Caco-2 (cell line): ENCODE data around the gene FNDC3A. TPM values are rescaled to one million over a fixed set of nuclear protein-coding genes. Genes with fewer than 3 reads are reported as not detected.

ENCODE experiments used
- BruUV-seq: library from RNA; stranded (reverse); fragments of 400-500 nt; replicated peaks from 2 replicates; lab custom pipeline; 2021; lab: Mats Ljungman, UMichigan
- CTCF ChIA-PET: fragments of 300-600 bp; sonication (Branson Sonifier 250); formaldehyde crosslinking; loops from one replicate; lab custom pipeline; 2022; ENCODE audit warnings: antibody characterized with exemption; lab: Charles Lee
- POLR2A ChIA-PET: fragments of 300-600 bp; sonication (Branson Sonifier 250); formaldehyde crosslinking; loops from one replicate; lab custom pipeline; 2022; ENCODE audit warnings: antibody characterized with exemption; lab: Charles Lee
- DNase-seq, 2 experiments: peaks; one replicate each; pipeline versions ENCODE4 v3.0.0 to v3.0.0-alpha.2; 2020 to 2022
- H3K27me3 ChIP-seq: replicated peaks from 2 replicates; pipeline ENCODE4 v1.6.0; 2011; ENCODE audit warnings: low read length; ENCODE audit not compliant: control insufficient read depth, insufficient read depth
- H3K36me3 ChIP-seq: 2 replicates; pipeline ENCODE4 v1.5.1; 2011; ENCODE audit warnings: low read length; ENCODE audit not compliant: control insufficient read depth, insufficient read depth
- H3K4me1 ChIP-seq: fragments of 250-450 bp; sonication (Bioruptor Pico); 2 replicates; pipeline ENCODE4 v1.5.1; 2020; ENCODE audit warnings: mild to moderate bottlenecking
- H3K4me3 ChIP-seq: 2 replicates; pipeline ENCODE4 v1.5.1; 2011; ENCODE audit warnings: low read depth, mild to moderate bottlenecking, control low read depth, low read length
- H3K9me3 ChIP-seq: fragments of 250-450 bp; sonication (Bioruptor Pico); 2 replicates; pipeline ENCODE4 v1.5.1; 2020; ENCODE audit warnings: mild to moderate bottlenecking, moderate library complexity
- H3K27ac Mint-ChIP-seq: one replicate; pipeline ENCODE4 v1.8.0; 2022; ENCODE audit warnings: mixed read lengths; ENCODE audit not compliant: unreplicated experiment
- H3K27me3 Mint-ChIP-seq: one replicate; pipeline ENCODE4 v1.8.0; 2022; ENCODE audit warnings: mixed read lengths; ENCODE audit not compliant: insufficient read depth, unreplicated experiment
- H3K36me3 Mint-ChIP-seq: one replicate; pipeline ENCODE4 v1.8.0; 2022; ENCODE audit warnings: mild to moderate bottlenecking, mixed read lengths; ENCODE audit not compliant: insufficient read depth, unreplicated experiment
- H3K4me1 Mint-ChIP-seq: one replicate; pipeline ENCODE4 v1.8.0; 2022; ENCODE audit warnings: low read depth, mixed read lengths; ENCODE audit not compliant: unreplicated experiment
- H3K4me3 Mint-ChIP-seq: one replicate; pipeline ENCODE4 v1.8.0; 2022; ENCODE audit warnings: mild to moderate bottlenecking, moderate library complexity, mixed read lengths; ENCODE audit not compliant: unreplicated experiment
- H3K9me3 Mint-ChIP-seq: one replicate; pipeline ENCODE4 v1.8.0; 2022; ENCODE audit warnings: mixed read lengths; ENCODE audit not compliant: unreplicated experiment
- CTCF ChIP-seq, 2 experiments: fragments of 200-600 bp in 1 of 2; IDR thresholded peaks; 1 replicate in 1 of 2; 2 replicates in 1 of 2; pipeline versions ENCODE4 v1.5.1 to v1.8.0; 2011 to 2022; ENCODE audit warnings: antibody characterized with exemption in 1 of 2, control low read depth in 1 of 2, inconsistent platforms in 1 of 2, low read depth in 1 of 2, low read length in 1 of 2, mild to moderate bottlenecking in 1 of 2, moderate library complexity in 1 of 2; ENCODE audit not compliant: insufficient read depth in 1 of 2, severe bottlenecking in 1 of 2, unreplicated experiment in 1 of 2
- intact Hi-C: fragments of 100-400 bp; cut with micrococcal nuclease; formaldehyde crosslinking; loops from one replicate; pipeline ENCODE4 v1.10.0; 2022; ENCODE audit not compliant: unreplicated experiment
- total RNA-seq: library from RNA; stranded (reverse); gene quantifications from 2 replicates; pipeline ENCODE4 v1.2.3, GENCODE V29; 2022

Gene FNDC3A
- total RNA-seq, 1 experiment from 2014 or later = 32.5 TPM

- peak overlapping the region; percentile 88 for H3K27ac Mint-ChIP-seq
- H3K9me3 Mint-ChIP-seq = no peaks in the 10 kb centered on the region
- Histone ChIP-seq H3K9me3 (no peaks in the 10 kb centered on the region), H3K4me3 (peak overlapping the region; percentile 97), H3K4me1 (peaks cover 4% of the 10 kb centered on the region; the same call in 1 of the 2 replicates), H3K27me3 (no peaks in the 10 kb centered on the region), H3K36me3 (no peaks in the 10 kb centered on the region)
- H3K36me3 Mint-ChIP-seq = peaks cover 5% of the 10 kb centered on the region
- ChIA-PET CTCF (interaction anchor here (0.5 to 2.1 kb wide), 8 partner anchors 12 to 197 kb away, joined by 3 to 20 read pairs (median 4); no protein-coding TSS in a partner anchor), POLR2A (interaction anchor here (1.1 to 2.0 kb wide), 2 partner anchors 195 to 297 kb away, joined by 5 to 10 read pairs; partner anchors contain the start of genes CAB39L and SETDB2)
- intact Hi-C loops = loop anchor here (1.0 kb wide), 2 partner anchors 33 to 359 kb away; no protein-coding TSS in a partner anchor
- H3K27me3 Mint-ChIP-seq = peaks cover 2% of the 10 kb centered on the region
- H3K4me3 Mint-ChIP-seq = peak overlapping the region; percentile 89
- peak in 1 of 2 experiments; percentile 15 for DNase-seq
- no peaks in the 10 kb centered on the region for H3K4me1 Mint-ChIP-seq
- BruUV-seq = no TSS peak
- TF ChIP-seq CTCF (IDR thresholded peaks at IDR 0.05; ENCODE audit: insufficient read depth in 1 of 2, low read depth in 1 of 2, low read length in 1 of 2, severe bottlenecking in 1 of 2, unreplicated experiment in 1 of 2) = no peak
Observed at GRCh38 chr13:49248622-49249002, 272.9 kb downstream of the FNDC3A start.

GRCh38 chr13:49251326-49251725 lies 275.6 kb downstream of the FNDC3A start:
- H3K27ac Mint-ChIP-seq = no peak overlapping the region
- no peaks in the 10 kb centered on the region for H3K27me3 Mint-ChIP-seq
- CTCF ChIA-PET = no interaction called here
- no peaks in the 10 kb centered on the region for H3K9me3 Mint-ChIP-seq
- H3K4me3 ChIP-seq = no peak overlapping the region
- no peak overlapping the region for H3K4me3 Mint-ChIP-seq
- BruUV-seq = no TSS peak
- no peak for DNase-seq
- intact Hi-C loops = no loop called here
- POLR2A ChIA-PET = no interaction called here
- no peaks in the 10 kb centered on the region for H3K4me1 Mint-ChIP-seq
- peaks cover 13% of the 10 kb centered on the region for H3K36me3 Mint-ChIP-seq
- peaks cover 4% of the 10 kb centered on the region; the same call in 1 of the 2 replicates for H3K4me1 ChIP-seq
- no peaks in the 10 kb centered on the region for H3K36me3 ChIP-seq
- no peaks in the 10 kb centered on the region for H3K9me3 ChIP-seq
- no peaks in the 10 kb centered on the region for H3K27me3 ChIP-seq
- TF ChIP-seq CTCF (IDR thresholded peaks at IDR 0.05; ENCODE audit: insufficient read depth in 1 of 2, low read depth in 1 of 2, low read length in 1 of 2, severe bottlenecking in 1 of 2, unreplicated experiment in 1 of 2) = no peak

- no peak for DNase-seq
- CTCF ChIA-PET = no interaction called here
- Mint-ChIP-seq H3K36me3 (peaks cover 9% of the 10 kb centered on the region), H3K4me1 (no peaks in the 10 kb centered on the region), H3K27ac (no peak overlapping the region), H3K27me3 (no peaks in the 10 kb centered on the region), H3K9me3 (no peaks in the 10 kb centered on the region), H3K4me3 (no peak overlapping the region)
- Histone ChIP-seq H3K9me3 (no peaks in the 10 kb centered on the region), H3K4me1 (peaks cover 4% of the 10 kb centered on the region; the same call in 1 of the 2 replicates), H3K27me3 (no peaks in the 10 kb centered on the region), H3K36me3 (no peaks in the 10 kb centered on the region), H3K4me3 (no peak overlapping the region)
- TF ChIP-seq CTCF (IDR thresholded peaks at IDR 0.05; ENCODE audit: insufficient read depth in 1 of 2, low read depth in 1 of 2, low read length in 1 of 2, severe bottlenecking in 1 of 2, unreplicated experiment in 1 of 2) = no peak
- POLR2A ChIA-PET = no interaction called here
- intact Hi-C loops = no loop called here
- BruUV-seq = no TSS peak
Observed at GRCh38 chr13:49253310-49253709, 277.6 kb downstream of the FNDC3A start.
